LNCAP (cell line): ENCODE results near the gene FOXL1.

ENCODE experiments used
- TF ChIP-seq, protein P1 (sequence below): fragments of 450-650 bp; IDR thresholded peaks from 2 replicates; pipeline ENCODE4 v1.5.1; 2017; ENCODE audit warnings: mild to moderate bottlenecking

The FOXL1 gene

DNA sequence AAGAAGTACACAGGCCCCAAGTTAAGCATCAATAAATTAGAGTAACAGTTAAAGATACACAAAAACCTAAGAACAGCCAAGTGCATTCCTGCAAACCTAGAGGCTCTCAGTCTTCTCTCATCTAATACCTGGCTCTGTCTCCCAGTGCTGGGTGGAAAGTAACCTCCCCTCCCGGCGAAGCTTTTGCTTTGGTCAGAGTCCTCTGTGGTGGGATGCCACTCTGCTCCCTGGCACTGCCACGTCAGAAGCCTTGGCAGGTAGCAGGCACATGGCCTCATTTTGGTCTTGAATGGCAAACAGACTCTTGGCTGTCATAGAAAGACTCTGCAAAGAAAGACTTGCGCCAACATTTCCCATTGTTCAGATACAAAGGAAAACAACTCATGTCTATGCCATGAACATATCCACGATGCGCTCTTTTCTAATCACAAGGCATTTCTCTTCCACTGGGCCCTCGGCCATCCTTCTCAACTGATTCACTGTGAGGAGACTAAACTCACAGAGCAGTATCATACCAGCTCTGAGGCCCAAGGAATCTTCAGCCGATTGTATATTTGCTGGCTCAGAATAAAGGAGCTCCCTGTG is 44.5 kb upstream of the FOXL1 start:
- TF ChIP-seq, protein P1, sequence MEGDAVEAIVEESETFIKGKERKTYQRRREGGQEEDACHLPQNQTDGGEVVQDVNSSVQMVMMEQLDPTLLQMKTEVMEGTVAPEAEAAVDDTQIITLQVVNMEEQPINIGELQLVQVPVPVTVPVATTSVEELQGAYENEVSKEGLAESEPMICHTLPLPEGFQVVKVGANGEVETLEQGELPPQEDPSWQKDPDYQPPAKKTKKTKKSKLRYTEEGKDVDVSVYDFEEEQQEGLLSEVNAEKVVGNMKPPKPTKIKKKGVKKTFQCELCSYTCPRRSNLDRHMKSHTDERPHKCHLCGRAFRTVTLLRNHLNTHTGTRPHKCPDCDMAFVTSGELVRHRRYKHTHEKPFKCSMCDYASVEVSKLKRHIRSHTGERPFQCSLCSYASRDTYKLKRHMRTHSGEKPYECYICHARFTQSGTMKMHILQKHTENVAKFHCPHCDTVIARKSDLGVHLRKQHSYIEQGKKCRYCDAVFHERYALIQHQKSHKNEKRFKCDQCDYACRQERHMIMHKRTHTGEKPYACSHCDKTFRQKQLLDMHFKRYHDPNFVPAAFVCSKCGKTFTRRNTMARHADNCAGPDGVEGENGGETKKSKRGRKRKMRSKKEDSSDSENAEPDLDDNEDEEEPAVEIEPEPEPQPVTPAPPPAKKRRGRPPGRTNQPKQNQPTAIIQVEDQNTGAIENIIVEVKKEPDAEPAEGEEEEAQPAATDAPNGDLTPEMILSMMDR, result no peak

DNA sequence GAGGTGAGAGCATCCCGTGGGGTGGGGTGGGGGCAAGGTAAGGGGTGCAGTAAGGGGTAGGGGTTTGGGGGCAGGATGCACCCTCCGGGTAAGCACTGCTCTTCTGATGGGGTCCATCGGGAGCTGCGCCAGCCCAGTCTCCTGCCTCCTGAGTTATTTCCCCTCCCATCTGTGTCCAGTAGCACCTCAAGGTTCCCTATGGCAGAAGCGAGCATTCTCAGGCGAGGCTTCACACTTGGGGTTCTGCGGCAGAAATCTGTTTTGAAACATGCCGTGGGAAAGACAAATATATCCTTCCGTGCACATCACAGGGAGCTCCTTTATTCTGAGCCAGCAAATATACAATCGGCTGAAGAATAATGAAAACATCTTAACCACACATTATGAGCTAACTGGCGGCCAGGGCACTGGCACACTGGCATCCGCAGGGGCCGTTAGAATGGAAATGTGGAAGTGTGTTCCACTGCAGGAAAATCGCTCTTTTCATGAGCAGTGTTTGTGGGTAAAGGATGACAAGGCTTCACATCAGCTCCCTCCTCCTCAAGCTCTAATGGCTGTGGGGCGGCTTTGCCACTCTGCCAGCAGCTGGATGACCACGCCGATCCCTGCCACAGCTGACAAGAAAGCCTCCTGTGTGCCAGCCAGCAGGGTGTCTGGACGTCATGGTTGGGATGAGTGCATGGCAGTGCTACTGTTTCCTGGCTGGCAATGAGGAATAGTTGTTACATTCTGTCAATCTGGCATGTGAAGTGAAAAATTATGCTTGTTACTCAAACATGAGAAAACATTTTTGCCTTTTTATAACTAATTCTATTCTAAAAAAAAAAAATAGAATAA is 43.4 kb upstream of the FOXL1 start:
- TF ChIP-seq, protein P1, result no peak

DNA sequence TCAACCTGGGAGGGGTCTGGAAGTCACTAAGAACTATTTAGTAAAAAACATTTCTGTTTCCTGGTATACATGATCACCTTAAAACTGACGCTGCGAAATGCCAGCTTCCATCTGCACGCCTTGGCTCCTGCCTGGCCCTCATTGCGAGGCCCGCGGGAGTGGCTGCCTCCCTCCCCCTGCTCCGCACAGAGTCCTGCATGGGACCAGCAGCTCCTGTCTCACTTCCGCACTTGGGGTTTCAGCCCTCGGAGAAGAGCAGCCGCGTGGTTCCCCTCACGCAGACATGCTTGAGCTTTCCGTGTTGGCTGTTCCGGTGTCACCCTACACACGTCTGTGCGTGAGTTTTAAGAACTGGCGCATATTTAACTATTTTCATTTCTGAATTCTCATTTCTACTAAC is 41.7 kb upstream of the FOXL1 start:
- TF ChIP-seq, protein P1, result no peak

DNA sequence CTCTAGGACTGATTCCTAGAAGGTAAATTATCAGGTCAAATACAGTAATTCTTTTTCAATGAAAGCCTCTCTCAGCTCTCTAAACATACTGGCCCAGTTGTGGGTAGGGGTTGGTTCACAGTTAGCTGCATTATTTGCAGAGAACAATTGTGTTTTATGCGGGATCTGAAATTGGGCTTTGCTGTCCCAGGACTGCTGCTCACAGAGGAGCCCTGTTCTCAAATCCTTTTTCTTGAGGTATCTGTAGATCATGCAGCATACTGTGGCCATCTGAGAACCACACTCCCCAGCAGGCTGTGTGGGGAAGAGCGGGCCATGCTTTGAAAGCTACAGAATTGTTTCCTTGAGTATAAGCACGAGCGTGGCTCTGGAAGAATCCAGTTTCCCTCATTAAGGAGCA is 40.9 kb upstream of the FOXL1 start:
- TF ChIP-seq, protein P1, result no peak

DNA sequence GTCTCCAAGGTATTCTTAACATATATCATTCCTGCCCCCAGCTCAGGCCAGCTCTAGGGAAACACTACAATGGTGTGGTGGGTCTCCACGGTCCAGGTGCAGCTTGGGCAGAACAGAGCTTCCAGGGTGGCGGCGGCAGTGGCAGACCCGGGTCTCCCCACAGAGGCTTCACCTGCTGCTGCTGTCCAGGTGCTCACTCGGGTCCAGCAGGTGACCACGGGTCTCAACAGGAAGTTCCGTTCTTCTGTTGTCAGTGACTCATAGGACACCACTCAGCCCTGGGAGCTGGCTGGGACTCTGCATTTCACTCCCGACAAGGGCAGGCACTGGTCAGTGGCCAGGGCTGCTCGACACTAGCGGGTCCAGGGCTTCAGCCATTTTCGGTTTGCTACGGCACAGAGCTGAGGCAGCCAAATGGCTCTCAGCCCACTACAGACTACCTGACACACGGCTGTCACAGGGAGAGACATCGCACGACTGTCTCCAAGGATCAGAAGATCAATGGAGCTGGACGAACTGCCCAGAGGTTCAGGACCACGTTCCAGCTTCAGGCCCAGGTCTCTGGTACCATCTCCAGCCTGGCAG is 40.1 kb upstream of the FOXL1 start:
- TF ChIP-seq, protein P1, result no peak

DNA sequence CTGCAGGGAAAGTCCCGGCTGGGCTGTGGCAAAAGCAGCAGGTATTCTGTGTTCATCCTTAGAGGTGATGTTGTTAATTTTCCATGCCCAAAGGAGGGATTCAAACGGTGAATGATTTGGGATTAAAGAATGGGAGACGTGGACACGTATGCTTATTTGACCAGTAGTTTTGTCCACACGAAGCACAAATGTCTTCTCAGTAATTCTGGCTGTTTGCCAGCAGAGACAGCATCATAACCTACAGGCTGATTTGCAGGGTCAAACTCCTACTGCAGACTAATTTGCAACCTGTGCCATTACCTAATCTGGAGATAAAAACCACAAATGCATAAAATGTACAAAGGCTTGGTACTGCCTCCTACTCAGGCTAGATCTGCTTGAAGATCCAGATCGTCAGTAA is 37.5 kb upstream of the FOXL1 start:
- TF ChIP-seq, protein P1, result no peak

DNA sequence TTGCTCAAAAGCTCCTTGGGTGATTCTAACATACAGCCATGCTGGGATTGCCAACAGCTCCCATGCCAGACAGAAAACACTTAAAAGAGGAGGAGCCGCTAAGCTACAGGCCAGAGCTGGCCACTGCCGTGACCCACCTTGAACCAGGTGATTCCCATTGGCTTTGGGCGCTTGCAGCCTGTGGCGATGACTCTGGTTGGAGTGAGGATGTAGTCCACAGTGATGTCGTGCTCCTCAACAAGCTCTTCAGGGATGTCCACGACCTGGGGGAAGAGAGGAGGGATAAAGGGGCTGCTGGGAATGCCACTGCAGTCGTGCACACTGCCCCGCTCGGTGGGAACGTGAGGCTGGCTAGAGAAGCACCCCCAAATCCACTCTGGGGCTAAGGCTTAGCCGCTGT is 36.8 kb upstream of the FOXL1 start:
- TF ChIP-seq, protein P1, result no peak
